HCT116 (cell line): ENCODE results near the gene KIF5C.

Source experiments
- CEBPB ChIP-seq: IDR thresholded peaks from 2 replicates; pipeline ENCODE4 v1.6.1; 2012; ENCODE audit warnings: low read depth
- CTCF ChIP-seq, 3 experiments: fragments of 200-600 bp in 1 of 3; sonication (generic) in 1 of 3; IDR thresholded peaks in 2 of 3; conservative IDR thresholded peaks in 1 of 3; 2 replicates each; pipeline ENCODE4 v1.5.1; 2012 to 2017; ENCODE audit warnings: low read depth in 2 of 3, low read length in 2 of 3, antibody characterized with exemption in 1 of 3, borderline replicate concordance in 1 of 3, control low read depth in 1 of 3, mild to moderate bottlenecking in 1 of 3, mixed read lengths in 1 of 3, mixed run types in 1 of 3, moderate library complexity in 1 of 3; ENCODE audit not compliant: insufficient read depth in 1 of 3
- POLR2A ChIP-seq: IDR thresholded peaks from 2 replicates; pipeline ENCODE4 v1.7.0; 2011; ENCODE audit warnings: borderline replicate concordance; ENCODE audit not compliant: insufficient read depth, insufficient read length; ENCODE audit errors: extremely low read depth
- RAD21 ChIP-seq: IDR thresholded peaks from 2 replicates; pipeline ENCODE4 v1.6.1; 2012; ENCODE audit warnings: low read depth, mild to moderate bottlenecking
- ZNF274 ChIP-seq: fragments of 200-500 bp; sonication (Bioruptor generic); IDR thresholded peaks from 2 replicates; pipeline ENCODE4 v1.6.1; 2014; ENCODE audit warnings: mild to moderate bottlenecking, low read depth, low read length, inconsistent platforms

GRCh38 chr2:149042881-149043280, 167.9 kb downstream of the KIF5C start:
- TF ChIP-seq ZNF274 (no peak), POLR2A (no peak), CTCF (IDR thresholded peaks at IDR 0.05 in 2 of 3, conservative IDR thresholded peaks at IDR 0.05 in 1 of 3; ENCODE audit: borderline replicate concordance in 1 of 3, insufficient read depth in 1 of 3, low read depth in 2 of 3, low read length in 2 of 3) (no peak), CEBPB (no peak), RAD21 (no peak)
